CD4-positive, alpha-beta T cell treated with Interleukin-6 for 4 hours (primary cell): ENCODE data around the gene GBP1.

Experiments
- DNase-seq: peaks from one replicate; pipeline ENCODE4 v3.0.0-alpha.2; 2020; ENCODE audit warnings: mixed read lengths

Gene GBP1

DNA sequence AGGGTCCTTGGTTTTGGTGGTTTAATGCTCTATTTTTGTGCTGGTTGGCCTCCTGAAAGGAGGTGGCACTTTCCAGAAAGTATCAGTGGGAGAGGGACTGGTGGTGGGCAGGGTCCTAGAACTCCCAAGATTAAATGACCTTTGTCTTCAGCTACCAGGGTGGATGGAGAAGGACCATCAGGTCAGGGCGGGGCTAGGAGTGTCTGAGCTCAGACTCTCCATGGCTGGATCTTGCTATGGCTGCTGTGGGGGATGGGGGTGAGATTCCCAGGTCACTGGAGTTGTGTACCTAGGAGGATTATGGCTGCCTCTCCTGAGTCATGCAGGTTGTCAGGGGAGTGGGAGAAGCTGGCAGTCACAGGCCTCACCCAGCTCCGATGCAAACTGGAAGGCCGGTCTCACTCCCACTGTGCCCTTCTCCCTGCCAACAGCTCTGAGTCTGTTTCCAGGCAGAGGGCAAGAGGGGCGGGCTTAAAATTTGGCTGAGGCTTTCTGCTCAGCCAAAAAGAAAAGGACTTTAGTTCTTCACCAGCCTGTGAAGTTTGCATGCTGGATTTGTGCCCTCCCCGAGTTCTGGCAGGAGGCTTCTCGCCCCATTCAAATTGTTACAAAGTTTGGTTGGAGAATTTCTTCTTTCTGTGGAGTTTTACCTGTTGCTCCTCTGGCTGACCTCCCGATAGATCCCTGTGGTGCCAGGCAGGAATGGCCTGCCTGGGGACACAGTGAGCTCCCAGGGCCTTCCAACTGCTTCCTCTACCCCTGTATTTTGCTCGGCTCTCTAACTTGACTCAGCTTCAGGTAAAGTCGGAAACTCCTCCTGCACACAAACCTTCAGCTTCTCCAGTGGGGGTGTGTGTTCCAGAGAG is 59.5 kb downstream of the GBP1 start:
- DNase-seq, result no peak
